GM21447 (cell line): Measurements from ENCODE around the gene TRUB1.
"Not testable (repeated sequence)": the region's sequence is repeated elsewhere in the genome, so short reads cannot be mapped to it uniquely, and the experiment has no call there.

Source experiments
- ATAC-seq: cut with Tn5 transposase; IDR thresholded peaks from one replicate; pipeline ENCODE4 v1.9.1; 2021; ENCODE audit not compliant: unreplicated experiment

Gene TRUB1

DNA sequence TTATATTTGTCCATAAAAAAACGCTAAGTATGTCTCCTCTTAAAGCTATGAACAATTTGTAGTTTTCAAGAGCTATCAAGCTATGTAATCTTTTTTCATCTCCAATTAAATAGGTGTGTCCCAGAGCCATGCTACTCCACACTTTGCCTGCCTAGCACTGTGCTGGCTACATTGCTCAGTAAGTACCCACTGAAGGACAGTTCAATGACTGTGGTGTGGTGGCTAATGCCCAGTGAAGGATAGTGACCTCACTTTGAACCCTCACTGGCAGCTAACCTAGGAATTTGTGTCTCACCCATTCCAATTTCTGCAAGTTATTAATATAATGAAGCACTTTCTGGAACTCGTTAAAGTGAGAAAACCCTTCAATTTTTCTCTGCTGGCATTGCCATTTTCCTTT, 14.4 kb upstream of the TRUB1 start:
- ATAC-seq = no peak

GRCh38 chr10:114925587-114926586, 12.1 kb upstream of the TRUB1 start:
- peak; percentile 91 for ATAC-seq

DNA sequence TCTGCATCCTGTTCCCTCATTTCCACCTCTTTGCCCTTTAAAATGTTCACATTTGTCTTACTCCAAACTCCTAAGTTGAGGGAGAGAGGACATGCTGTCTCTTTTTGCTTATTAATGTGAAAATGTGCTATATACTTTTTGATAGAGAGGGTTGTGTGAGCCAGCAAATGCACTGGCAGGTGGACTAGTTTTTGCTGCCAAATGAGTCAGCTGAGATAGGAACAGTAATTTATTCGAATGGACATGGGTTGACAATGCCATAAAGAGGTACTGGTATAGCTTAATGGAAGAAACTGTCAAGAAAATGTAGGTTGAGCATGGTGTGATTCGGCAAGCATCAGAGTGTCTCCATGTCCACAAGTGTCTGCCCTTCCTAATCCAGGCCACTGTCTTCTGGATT, 9.2 kb upstream of the TRUB1 start:
- ATAC-seq = no peak

- no peak for ATAC-seq
These were observed 7.7 kb upstream of the TRUB1 start for GRCh38 chr10:114930320-114930719.

- ATAC-seq = no peak
These were observed 6.8 kb upstream of the TRUB1 start for GRCh38 chr10:114931072-114931679.

DNA sequence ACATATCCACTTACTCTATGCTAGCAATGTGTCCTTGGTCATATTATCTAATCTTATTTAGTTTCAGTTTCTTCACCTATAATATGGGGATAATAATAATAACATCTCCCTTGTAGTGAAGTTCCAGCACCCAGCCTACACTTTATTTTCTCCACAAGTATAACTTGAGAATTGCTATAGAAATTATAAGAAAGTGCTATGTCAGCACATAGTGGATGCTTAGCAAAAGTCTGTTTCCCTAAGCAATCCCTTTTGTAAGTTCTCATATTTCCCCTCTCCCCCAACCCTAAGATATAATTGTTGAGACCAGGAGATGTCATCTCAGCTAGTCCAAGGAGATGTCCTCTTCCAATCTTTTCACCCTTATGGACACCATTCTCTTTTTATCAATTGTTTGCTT, 5.8 kb upstream of the TRUB1 start:
- no peak for ATAC-seq

GRCh38 chr10:114932945-114933344, 5.0 kb upstream of the TRUB1 start:
- ATAC-seq = no peak

GRCh38 chr10:114933588-114933987, 4.4 kb upstream of the TRUB1 start:
- no peak for ATAC-seq

DNA sequence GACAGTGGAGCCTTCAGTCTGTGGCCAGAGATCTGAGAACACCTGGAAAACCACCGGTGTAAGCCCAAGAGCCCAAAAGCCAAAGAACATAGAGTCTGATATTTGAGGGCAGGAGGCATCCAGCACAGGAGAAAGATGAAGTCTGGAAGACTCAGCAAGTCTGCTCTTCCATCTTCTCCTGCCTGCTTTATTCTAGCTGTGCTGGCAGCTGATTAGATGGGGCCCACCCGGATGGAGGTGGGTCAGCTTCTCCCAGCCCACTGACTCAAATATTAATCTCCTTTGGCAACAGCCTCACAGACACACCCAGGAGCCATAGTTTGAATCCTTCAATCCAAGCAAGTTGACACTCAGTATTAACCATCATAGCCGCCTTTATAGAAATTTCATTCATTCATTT, 4.0 kb upstream of the TRUB1 start:
- not testable (repeated sequence) for ATAC-seq

GRCh38 chr10:114938856-114939193, 830 bp downstream of the TRUB1 start:
- no peak for ATAC-seq

- ATAC-seq = no peak
These were observed 2.7 kb downstream of the TRUB1 start for GRCh38 chr10:114940735-114941134.

- no peak for ATAC-seq
These were observed 5.0 kb downstream of the TRUB1 start for GRCh38 chr10:114943000-114943399.

- ATAC-seq = peak; percentile 65
These were observed 15.1 kb downstream of the TRUB1 start for GRCh38 chr10:114953047-114953446.

- ATAC-seq = no peak
These were observed 18.0 kb downstream of the TRUB1 start for GRCh38 chr10:114955984-114956383.

DNA sequence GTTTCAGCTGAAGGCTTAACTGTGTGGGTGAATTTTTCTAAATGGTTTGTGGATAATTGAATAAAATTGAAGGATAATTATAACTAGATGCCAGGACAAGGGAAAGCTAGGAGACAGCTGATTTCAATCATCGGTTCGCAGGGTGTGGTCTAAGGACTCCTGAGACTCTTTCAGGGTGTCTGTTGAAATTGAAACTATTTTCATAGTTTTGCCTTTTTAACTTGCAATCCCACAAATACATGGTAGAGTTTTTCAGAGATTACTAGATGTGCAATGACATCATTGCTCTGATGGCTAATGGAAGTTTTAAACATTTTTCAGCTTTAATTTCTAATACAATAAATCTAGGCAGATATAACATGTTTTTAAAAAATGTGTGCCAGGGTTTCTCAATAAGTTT, 18.5 kb downstream of the TRUB1 start:
- ATAC-seq = no peak

- ATAC-seq = no peak
These were observed 19.1 kb downstream of the TRUB1 start for GRCh38 chr10:114957122-114957521.

DNA sequence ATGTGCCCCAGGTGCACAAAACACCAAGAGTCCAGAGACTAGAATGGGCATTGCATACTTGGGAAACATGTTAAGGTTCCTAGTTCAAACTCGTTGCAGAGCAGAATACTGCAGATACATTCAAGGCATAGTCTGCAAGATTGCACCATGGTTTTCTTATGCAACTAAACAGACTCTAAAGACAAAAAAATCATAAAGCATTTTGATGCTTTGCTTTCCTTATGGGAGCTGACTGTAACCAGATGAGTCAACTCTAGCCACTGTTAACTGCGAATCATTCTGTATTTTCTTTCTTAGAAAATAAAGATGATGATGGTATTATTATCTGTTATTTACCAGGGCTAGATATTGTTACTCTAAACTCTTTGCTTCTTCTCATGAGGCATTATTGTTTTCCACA, 19.7 kb downstream of the TRUB1 start:
- ATAC-seq = no peak

DNA sequence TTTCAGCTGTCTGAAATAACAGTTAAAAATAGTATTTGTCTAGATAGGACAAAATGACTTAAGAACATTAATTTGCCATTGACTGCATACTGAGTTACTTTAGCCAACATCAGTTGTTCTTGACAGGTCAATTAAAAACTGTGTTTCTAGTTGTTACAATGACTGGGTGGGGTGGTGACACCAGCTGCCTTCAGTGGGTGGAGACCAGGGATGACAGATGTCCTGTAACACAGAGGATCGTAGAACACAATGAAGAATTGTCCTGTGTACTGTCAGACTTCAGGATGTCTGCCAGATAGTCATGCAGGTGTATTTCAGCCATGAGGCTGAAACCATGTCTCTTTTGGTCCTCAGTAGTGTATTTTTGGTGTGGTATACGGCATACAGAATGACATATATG, 24.4 kb downstream of the TRUB1 start:
- ATAC-seq = no peak

DNA sequence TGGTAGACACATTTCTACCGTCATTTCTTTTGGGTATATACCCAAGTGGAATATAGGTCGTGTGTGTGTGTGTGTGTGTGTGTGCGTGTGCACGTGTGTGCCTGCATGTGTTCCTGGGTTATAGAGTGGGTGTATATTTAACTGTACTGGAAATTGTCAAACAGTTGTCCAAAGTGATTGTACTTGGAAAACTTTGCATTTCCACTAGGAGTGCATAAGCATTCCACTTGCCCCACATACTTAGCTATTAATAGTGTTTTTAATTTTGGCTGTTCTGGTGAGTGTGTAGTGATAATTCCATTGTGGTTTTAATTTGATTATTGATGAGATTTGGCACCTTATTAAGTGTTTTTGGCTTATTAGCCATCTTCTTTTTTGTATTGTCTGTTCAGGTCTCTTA, 25.9 kb downstream of the TRUB1 start:
- no peak for ATAC-seq

GRCh38 chr10:114967071-114967470, 29.1 kb downstream of the TRUB1 start:
- ATAC-seq = no peak

DNA sequence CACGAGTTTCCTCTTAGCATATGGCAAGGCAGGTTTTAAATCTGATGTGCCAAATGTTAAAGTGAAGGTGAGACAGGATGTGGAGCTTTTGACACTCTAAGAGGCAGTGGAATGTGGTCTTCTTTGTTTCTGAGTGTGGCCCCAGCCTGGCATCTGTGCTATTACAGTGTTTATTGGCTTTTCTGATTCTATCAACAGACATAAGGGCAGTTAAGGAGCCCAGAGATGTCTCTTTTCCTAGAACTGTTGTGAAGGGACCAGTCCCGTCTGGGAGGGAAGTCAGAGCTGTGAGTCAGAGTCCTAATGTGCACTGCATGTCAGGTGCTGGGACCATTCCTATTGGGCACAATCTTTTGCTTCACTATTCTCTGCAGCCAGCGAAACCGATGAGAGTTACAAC, 32.5 kb downstream of the TRUB1 start:
- ATAC-seq = no peak

GRCh38 chr10:114973306-114973705, 35.3 kb downstream of the TRUB1 start:
- ATAC-seq = no peak
